HG03342 (cell line): ENCODE data around the gene GTF2H3.

Experiments used
- ATAC-seq: cut with Tn5 transposase; IDR thresholded peaks from one replicate; pipeline ENCODE4 v1.9.1; 2021; ENCODE audit warnings: mild to moderate bottlenecking, moderate library complexity; ENCODE audit not compliant: unreplicated experiment

GTF2H3 gene

GRCh38 chr12:123707466-123707865 is 73.8 kb downstream of the GTF2H3 start:
- no peak for ATAC-seq
